Endothelial cell (in vitro differentiated cells): ENCODE data around the gene ZCWPW1. TPM values are rescaled to one million over a fixed set of nuclear protein-coding genes. Genes with fewer than 3 reads are reported as not detected.

Source experiments
- DNase-seq: peaks from one replicate; pipeline ENCODE4 v3.0.0; 2021; ENCODE audit warnings: low spot score
- H3K27ac Mint-ChIP-seq: one replicate; pipeline ENCODE4 v1.8.0; 2021; ENCODE audit warnings: mixed read lengths, inconsistent platforms; ENCODE audit not compliant: unreplicated experiment
- H3K27me3 Mint-ChIP-seq: one replicate; pipeline ENCODE4 v1.8.0; 2021; ENCODE audit warnings: mild to moderate bottlenecking, moderate library complexity, mixed read lengths, inconsistent platforms; ENCODE audit not compliant: unreplicated experiment
- H3K36me3 Mint-ChIP-seq: one replicate; pipeline ENCODE4 v1.8.0; 2021; ENCODE audit warnings: mild to moderate bottlenecking, low read depth, mixed read lengths, inconsistent platforms; ENCODE audit not compliant: unreplicated experiment
- H3K4me1 Mint-ChIP-seq: one replicate; pipeline ENCODE4 v1.8.0; 2021; ENCODE audit warnings: mild to moderate bottlenecking, mixed read lengths, inconsistent platforms; ENCODE audit not compliant: unreplicated experiment
- H3K4me3 Mint-ChIP-seq: one replicate; pipeline ENCODE4 v1.8.0; 2021; ENCODE audit warnings: mild to moderate bottlenecking, mixed read lengths, inconsistent platforms; ENCODE audit not compliant: unreplicated experiment
- H3K9me3 Mint-ChIP-seq: one replicate; pipeline ENCODE4 v1.8.0; 2021; ENCODE audit warnings: mixed read lengths, inconsistent platforms; ENCODE audit not compliant: unreplicated experiment
- total RNA-seq: library from RNA; stranded (reverse); fragmentation: NEBNext Ultra II Directional; extraction: Animal tissue kit (Norgen Biotek cat#: 25700); gene quantifications from one replicate; pipeline ENCODE4 v1.2.1, GENCODE V29; 2021; ENCODE audit not compliant: unreplicated experiment
- TF ChIP-seq, protein P1 (sequence below): fragments of 200-600 bp; sonication (generic); IDR thresholded peaks from one replicate; pipeline ENCODE4 v1.5.0; 2021; ENCODE audit warnings: antibody characterized with exemption; ENCODE audit not compliant: unreplicated experiment

The ZCWPW1 gene
- total RNA-seq, 1 donor from 2014 or later: 2.2 TPM

- H3K9me3 Mint-ChIP-seq: no peaks in the 10 kb centered on the region
- H3K4me1 Mint-ChIP-seq: peaks cover 65% of the 10 kb centered on the region
- peaks cover 4% of the 10 kb centered on the region for H3K27me3 Mint-ChIP-seq
- H3K4me3 Mint-ChIP-seq: peak overlapping the region; percentile 84
- TF ChIP-seq, protein P1, sequence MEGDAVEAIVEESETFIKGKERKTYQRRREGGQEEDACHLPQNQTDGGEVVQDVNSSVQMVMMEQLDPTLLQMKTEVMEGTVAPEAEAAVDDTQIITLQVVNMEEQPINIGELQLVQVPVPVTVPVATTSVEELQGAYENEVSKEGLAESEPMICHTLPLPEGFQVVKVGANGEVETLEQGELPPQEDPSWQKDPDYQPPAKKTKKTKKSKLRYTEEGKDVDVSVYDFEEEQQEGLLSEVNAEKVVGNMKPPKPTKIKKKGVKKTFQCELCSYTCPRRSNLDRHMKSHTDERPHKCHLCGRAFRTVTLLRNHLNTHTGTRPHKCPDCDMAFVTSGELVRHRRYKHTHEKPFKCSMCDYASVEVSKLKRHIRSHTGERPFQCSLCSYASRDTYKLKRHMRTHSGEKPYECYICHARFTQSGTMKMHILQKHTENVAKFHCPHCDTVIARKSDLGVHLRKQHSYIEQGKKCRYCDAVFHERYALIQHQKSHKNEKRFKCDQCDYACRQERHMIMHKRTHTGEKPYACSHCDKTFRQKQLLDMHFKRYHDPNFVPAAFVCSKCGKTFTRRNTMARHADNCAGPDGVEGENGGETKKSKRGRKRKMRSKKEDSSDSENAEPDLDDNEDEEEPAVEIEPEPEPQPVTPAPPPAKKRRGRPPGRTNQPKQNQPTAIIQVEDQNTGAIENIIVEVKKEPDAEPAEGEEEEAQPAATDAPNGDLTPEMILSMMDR: no peak
- H3K36me3 Mint-ChIP-seq: no peaks in the 10 kb centered on the region
- H3K27ac Mint-ChIP-seq: peak overlapping the region; percentile 70
- DNase-seq: peak; percentile 19
Observed at GRCh38 chr7:100398239-100398638, 30.3 kb downstream of the ZCWPW1 start.

DNA sequence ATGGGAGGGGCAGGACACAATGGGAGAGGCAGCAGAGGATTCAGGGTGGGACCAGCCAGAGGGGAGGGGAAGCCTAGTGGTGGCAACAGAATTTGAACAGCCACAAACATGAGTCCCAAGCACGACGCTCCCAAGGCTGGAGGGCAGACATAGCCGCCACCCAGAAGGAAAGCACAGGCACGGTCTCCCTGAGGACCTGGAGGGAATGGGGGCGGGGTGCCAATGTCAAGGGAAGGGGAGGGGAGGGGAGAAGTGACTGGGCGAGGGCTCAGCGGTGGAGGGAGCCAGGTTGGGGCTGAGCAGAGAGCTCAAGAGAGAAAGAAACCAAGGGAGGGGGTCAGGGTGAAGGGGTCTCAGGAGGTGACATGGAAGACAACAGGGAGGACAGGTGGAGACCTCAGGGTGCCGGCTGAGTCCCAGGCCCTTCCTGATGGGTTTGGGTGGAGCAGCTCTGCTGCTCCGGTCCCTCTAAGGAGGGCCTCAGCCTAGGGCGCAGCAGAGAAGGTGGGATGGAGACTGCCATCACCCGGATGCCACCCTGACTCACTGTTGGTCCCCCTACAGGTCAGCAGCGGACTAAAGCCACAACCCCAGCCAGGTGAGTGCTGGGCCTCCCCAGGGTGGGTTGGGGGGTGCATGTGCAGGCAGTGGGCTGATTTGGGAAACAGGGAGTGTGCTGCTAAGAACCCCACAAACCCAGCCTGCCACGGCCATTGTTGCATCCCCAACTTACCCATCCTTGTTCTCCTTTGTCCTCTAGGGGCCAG is 31.0 kb downstream of the ZCWPW1 start:
- H3K36me3 Mint-ChIP-seq: no peaks in the 10 kb centered on the region
- H3K27ac Mint-ChIP-seq: peak overlapping the region; percentile 70
- TF ChIP-seq, protein P1: no peak
- no peak for DNase-seq
- no peaks in the 10 kb centered on the region for H3K9me3 Mint-ChIP-seq
- peak overlapping the region; percentile 76 for H3K4me3 Mint-ChIP-seq
- peaks cover 60% of the 10 kb centered on the region for H3K4me1 Mint-ChIP-seq
- peaks cover 4% of the 10 kb centered on the region for H3K27me3 Mint-ChIP-seq

- TF ChIP-seq, protein P1: no peak
- Mint-ChIP-seq H3K36me3 (no peaks in the 10 kb centered on the region), H3K27ac (peak overlapping the region; percentile 30), H3K27me3 (peaks cover 4% of the 10 kb centered on the region), H3K9me3 (no peaks in the 10 kb centered on the region), H3K4me1 (peaks cover 50% of the 10 kb centered on the region), H3K4me3 (peak overlapping the region; percentile 76)
- no peak for DNase-seq
Observed at GRCh38 chr7:100396421-100396982, 32.0 kb downstream of the ZCWPW1 start.

DNA sequence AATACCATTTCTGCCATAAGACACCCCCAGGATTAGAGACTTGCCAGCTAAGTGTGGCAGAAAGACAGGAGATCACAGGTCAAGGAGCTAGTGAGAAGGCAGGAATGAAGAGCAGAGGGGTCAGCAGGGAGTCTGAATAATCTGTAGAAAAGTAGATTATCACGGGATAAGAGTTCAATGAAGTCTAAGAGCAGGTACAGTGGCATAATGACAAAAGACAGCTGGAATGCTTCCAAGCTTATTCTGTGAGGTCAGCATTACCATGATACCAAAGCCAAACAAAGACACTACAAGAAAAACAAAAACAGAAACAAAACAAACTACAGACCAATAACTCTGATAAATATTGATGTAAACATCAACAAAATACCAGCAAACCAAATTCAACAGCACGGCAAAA is 34.4 kb downstream of the ZCWPW1 start:
- Mint-ChIP-seq H3K9me3 (no peaks in the 10 kb centered on the region), H3K4me3 (no peak overlapping the region), H3K4me1 (peaks cover 46% of the 10 kb centered on the region), H3K27me3 (peaks cover 8% of the 10 kb centered on the region), H3K27ac (no peak overlapping the region), H3K36me3 (no peaks in the 10 kb centered on the region)
- TF ChIP-seq, protein P1: no peak
- no peak for DNase-seq

- no peak overlapping the region for H3K4me3 Mint-ChIP-seq
- H3K27ac Mint-ChIP-seq: no peak overlapping the region
- peaks cover 6% of the 10 kb centered on the region for H3K27me3 Mint-ChIP-seq
- no peaks in the 10 kb centered on the region for H3K9me3 Mint-ChIP-seq
- TF ChIP-seq, protein P1: no peak
- DNase-seq: no peak
- H3K36me3 Mint-ChIP-seq: no peaks in the 10 kb centered on the region
- peaks cover 39% of the 10 kb centered on the region for H3K4me1 Mint-ChIP-seq
Observed at GRCh38 chr7:100393233-100393905, 35.1 kb downstream of the ZCWPW1 start.
